Mesothelial cell of epicardium (in vitro differentiated cells): ENCODE results near the gene C11orf98. TPM values are rescaled to one million over a fixed set of nuclear protein-coding genes. Genes with fewer than 3 reads are reported as not detected.
"Not testable (repeated sequence)": the region's sequence is repeated elsewhere in the genome, so short reads cannot be mapped to it uniquely, and the experiment has no call there.

Source experiments
- DNase-seq, 2 experiments: peaks; one replicate each; pipeline ENCODE4 v3.0.0; 2021; ENCODE audit warnings: low spot score in 2 of 2; ENCODE audit not compliant: unreplicated experiment in 2 of 2
- H3K27ac Mint-ChIP-seq: 2 replicates; pipeline ENCODE4 v1.8.0; 2021; ENCODE audit warnings: mixed read lengths
- H3K27me3 Mint-ChIP-seq: 2 replicates; pipeline ENCODE4 v1.8.0; 2021; ENCODE audit warnings: low read depth, mixed read lengths
- H3K36me3 Mint-ChIP-seq: 2 replicates; pipeline ENCODE4 v1.8.0; 2021; ENCODE audit warnings: mixed read lengths
- H3K4me1 Mint-ChIP-seq: 2 replicates; pipeline ENCODE4 v1.8.0; 2021; ENCODE audit warnings: mixed read lengths
- H3K4me3 Mint-ChIP-seq: 2 replicates; pipeline ENCODE4 v1.8.0; 2021; ENCODE audit warnings: mild to moderate bottlenecking, moderate library complexity, mixed read lengths
- H3K9me3 Mint-ChIP-seq: 2 replicates; pipeline ENCODE4 v1.8.0; 2021; ENCODE audit warnings: mixed read lengths
- CTCF ChIP-seq: fragments of 200-600 bp; sonication (generic); IDR thresholded peaks from one replicate; pipeline ENCODE4 v1.5.0; 2021; ENCODE audit warnings: antibody characterized with exemption; ENCODE audit not compliant: unreplicated experiment
- total RNA-seq: library from RNA; stranded (reverse); gene quantifications from 3 replicates; pipeline ENCODE4 v1.2.1, GENCODE V29; 2021

Gene C11orf98
- total RNA-seq, 1 donor from 2014 or later, result 47.0 TPM

- Mint-ChIP-seq H3K4me1 (peaks cover 26% of the 10 kb centered on the region), H3K27me3 (no peaks in the 10 kb centered on the region), H3K36me3 (peaks cover 15% of the 10 kb centered on the region), H3K9me3 (no peaks in the 10 kb centered on the region), H3K27ac (peak within 1 kb of the TSS; percentile 98), H3K4me3 (peak within 1 kb of the TSS; percentile 91)
- TF ChIP-seq CTCF, result no peak
- DNase-seq, result peak; percentile 54 to 83
These were observed 14.0 kb upstream of the C11orf98 start, which contains the start of gene UBXN1 for GRCh38 chr11:62678770-62679696. Gene UBXN1 (minus strand): TSS chr11:62679073. CDS start chr11:62678923, 150 bp downstream.

- no peak for TF ChIP-seq CTCF
- Mint-ChIP-seq H3K4me1 (peaks cover 26% of the 10 kb centered on the region), H3K27ac (peak overlapping the region; percentile 98), H3K36me3 (peaks cover 15% of the 10 kb centered on the region), H3K27me3 (no peaks in the 10 kb centered on the region), H3K9me3 (no peaks in the 10 kb centered on the region), H3K4me3 (peak overlapping the region; percentile 91)
- DNase-seq, result no peak
These were observed 13.4 kb upstream of the C11orf98 start for GRCh38 chr11:62678433-62678769.

- no peak for DNase-seq
- no peak for TF ChIP-seq CTCF
- Mint-ChIP-seq H3K4me3 (peak overlapping the region; percentile 91), H3K9me3 (no peaks in the 10 kb centered on the region), H3K36me3 (peaks cover 15% of the 10 kb centered on the region), H3K27me3 (no peaks in the 10 kb centered on the region), H3K27ac (peak overlapping the region; percentile 98), H3K4me1 (peaks cover 26% of the 10 kb centered on the region)
These were observed 12.7 kb upstream of the C11orf98 start for GRCh38 chr11:62677714-62678113.

GRCh38 chr11:62677156-62677555 lies 12.1 kb upstream of the C11orf98 start:
- Mint-ChIP-seq H3K9me3 (no peaks in the 10 kb centered on the region), H3K27me3 (no peaks in the 10 kb centered on the region)
- no peak for DNase-seq

GRCh38 chr11:62676698-62677097 lies 11.7 kb upstream of the C11orf98 start:
- H3K4me1 Mint-ChIP-seq, result peaks cover 28% of the 10 kb centered on the region
- H3K27ac Mint-ChIP-seq, result no peak overlapping the region
- no peaks in the 10 kb centered on the region for H3K27me3 Mint-ChIP-seq
- TF ChIP-seq CTCF, result no peak
- no peak for DNase-seq
- peak overlapping the region; percentile 91 for H3K4me3 Mint-ChIP-seq
- peaks cover 15% of the 10 kb centered on the region for H3K36me3 Mint-ChIP-seq
- H3K9me3 Mint-ChIP-seq, result no peaks in the 10 kb centered on the region

More at GRCh38 chr11:62677156-62677555, 12.1 kb upstream of the C11orf98 start:
- H3K27ac Mint-ChIP-seq, result no peak overlapping the region
- TF ChIP-seq CTCF, result no peak
- peaks cover 27% of the 10 kb centered on the region for H3K4me1 Mint-ChIP-seq
- H3K4me3 Mint-ChIP-seq, result peak overlapping the region; percentile 91
- peaks cover 15% of the 10 kb centered on the region for H3K36me3 Mint-ChIP-seq

GRCh38 chr11:62675415-62675814 lies 10.4 kb upstream of the C11orf98 start:
- peaks cover 15% of the 10 kb centered on the region for H3K36me3 Mint-ChIP-seq
- H3K27ac Mint-ChIP-seq, H3K27me3 Mint-ChIP-seq, H3K4me3 Mint-ChIP-seq, H3K9me3 Mint-ChIP-seq, DNase-seq: not testable (repeated sequence)
- H3K4me1 Mint-ChIP-seq, result peaks cover 33% of the 10 kb centered on the region
